ENCODE results near the gene TMEM143. TPM values are rescaled to one million over a fixed set of nuclear protein-coding genes. Genes with fewer than 3 reads are reported as not detected.
"Not testable (repeated sequence)": the region's sequence is repeated elsewhere in the genome, so short reads cannot be mapped to it uniquely, and the experiment has no call there.

TMEM143 gene
- total RNA-seq, 2 experiments from 2014 or later, result 17.1 to 17.9 TPM

- peak; percentile 99 for DNase-seq
- ChIA-PET POLR2A (interaction anchor here (0.6 to 5.8 kb wide), 3 partner anchors 9 to 63 kb away, joined by 3 to 41 read pairs (median 7); no protein-coding TSS in a partner anchor), CTCF (interaction anchor here (0.6 to 13.7 kb wide), 9 partner anchors 9 to 263 kb away, joined by 3 to 354 read pairs (median 5); partner anchors contain the start of genes KDELR1, SYNGR4 and TMEM143)
- H3K4me3 Mint-ChIP-seq, result peak overlapping the region; percentile 88
- peaks cover 46% of the 10 kb centered on the region for H3K4me1 Mint-ChIP-seq (ENCODE audit: low read depth)
- intact Hi-C loops (cut with micrococcal nuclease), result loop anchor here (1.0 to 10.0 kb wide), 7 partner anchors 12 to 806 kb away; partner anchors contain the start of genes GRWD1, NAPA, PPP1R15A and SYNGR4
- H3K27ac Mint-ChIP-seq, result peak overlapping the region; percentile 99
- H3K36me3 Mint-ChIP-seq, result peaks cover 10% of the 10 kb centered on the region
- H3K9me3 Mint-ChIP-seq, result no peaks in the 10 kb centered on the region
- no peaks in the 10 kb centered on the region for H3K27me3 Mint-ChIP-seq
Measured at GRCh38 chr19:48321372-48321621, 42.4 kb downstream of the TMEM143 start.

- H3K27me3 Mint-ChIP-seq, result no peaks in the 10 kb centered on the region
- H3K27ac Mint-ChIP-seq, result peak overlapping the region; percentile 99
- intact Hi-C loops (cut with micrococcal nuclease), result loop anchor here (5.0 to 10.0 kb wide), 5 partner anchors 127 to 805 kb away; partner anchors contain the start of genes GRWD1, NAPA and PPP1R15A
- no peaks in the 10 kb centered on the region for H3K36me3 Mint-ChIP-seq
- peaks cover 38% of the 10 kb centered on the region for H3K4me1 Mint-ChIP-seq (ENCODE audit: low read depth)
- H3K4me3 Mint-ChIP-seq, result no peak overlapping the region
- no peaks in the 10 kb centered on the region for H3K9me3 Mint-ChIP-seq
- DNase-seq, result peak; percentile 87
- CTCF ChIA-PET, result interaction anchor here (0.5 to 13.7 kb wide), 7 partner anchors 12 to 1499 kb away, joined by 3 to 354 read pairs (median 4); partner anchors contain the start of genes SYNGR4 and TMEM143
- POLR2A ChIA-PET, result interaction anchor here (1.1 kb wide), 1 partner anchor 261 kb away, joined by 3 read pairs; no protein-coding TSS in a partner anchor
Measured at GRCh38 chr19:48319647-48320541, 43.8 kb downstream of the TMEM143 start.

- no peak for DNase-seq
- intact Hi-C loops (cut with micrococcal nuclease), result no loop called here
- Mint-ChIP-seq H3K9me3 (no peaks in the 10 kb centered on the region), H3K36me3 (no peaks in the 10 kb centered on the region), H3K4me1 (ENCODE audit: low read depth) (peaks cover 28% of the 10 kb centered on the region), H3K27me3 (no peaks in the 10 kb centered on the region), H3K4me3 (no peak overlapping the region), H3K27ac (no peak overlapping the region)
- ChIA-PET CTCF (interaction anchor here (13.7 kb wide), 1 partner anchor 16 kb away, joined by 354 read pairs; no protein-coding TSS in a partner anchor), POLR2A (interaction anchor here (1.1 kb wide), 1 partner anchor 263 kb away, joined by 3 read pairs; no protein-coding TSS in a partner anchor)
Measured at GRCh38 chr19:48318286-48318987, 45.3 kb downstream of the TMEM143 start.

DNA sequence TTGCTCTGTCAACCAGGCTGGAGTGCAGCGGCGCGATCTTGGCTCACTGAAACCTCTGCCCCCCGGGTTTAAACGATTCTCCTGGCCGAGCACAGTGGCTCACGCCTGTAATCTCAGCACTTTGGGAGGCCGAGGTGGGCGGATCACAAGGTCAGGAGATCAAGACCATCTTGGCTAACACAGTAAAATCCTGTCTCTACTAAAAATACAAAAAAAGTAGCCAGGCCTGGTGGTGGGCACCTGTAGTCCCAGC lies 46.1 kb downstream of the TMEM143 start:
- CTCF ChIA-PET, result interaction anchor here (13.7 kb wide), 1 partner anchor 17 kb away, joined by 354 read pairs; no protein-coding TSS in a partner anchor
- H3K9me3 Mint-ChIP-seq; DNase-seq; H3K4me3 Mint-ChIP-seq; intact Hi-C loops (cut with micrococcal nuclease); POLR2A ChIA-PET; H3K27me3 Mint-ChIP-seq; H3K36me3 Mint-ChIP-seq; H3K27ac Mint-ChIP-seq: not testable (repeated sequence)
- peaks cover 23% of the 10 kb centered on the region for H3K4me1 Mint-ChIP-seq (ENCODE audit: low read depth)

- Mint-ChIP-seq H3K27ac (no peak overlapping the region), H3K27me3 (no peaks in the 10 kb centered on the region), H3K4me3 (no peak overlapping the region), H3K9me3 (no peaks in the 10 kb centered on the region), H3K36me3 (no peaks in the 10 kb centered on the region), H3K4me1 (ENCODE audit: low read depth) (peaks cover 9% of the 10 kb centered on the region)
- ChIA-PET CTCF (interaction anchor here (2.3 to 13.7 kb wide), 2 partner anchors 19 to 268 kb away, joined by 13 to 354 read pairs; no protein-coding TSS in a partner anchor), POLR2A (no interaction called here)
- DNase-seq, result no peak
- intact Hi-C loops (cut with micrococcal nuclease), result no loop called here
Measured at GRCh38 chr19:48315712-48316111, 48.0 kb downstream of the TMEM143 start.

DNA sequence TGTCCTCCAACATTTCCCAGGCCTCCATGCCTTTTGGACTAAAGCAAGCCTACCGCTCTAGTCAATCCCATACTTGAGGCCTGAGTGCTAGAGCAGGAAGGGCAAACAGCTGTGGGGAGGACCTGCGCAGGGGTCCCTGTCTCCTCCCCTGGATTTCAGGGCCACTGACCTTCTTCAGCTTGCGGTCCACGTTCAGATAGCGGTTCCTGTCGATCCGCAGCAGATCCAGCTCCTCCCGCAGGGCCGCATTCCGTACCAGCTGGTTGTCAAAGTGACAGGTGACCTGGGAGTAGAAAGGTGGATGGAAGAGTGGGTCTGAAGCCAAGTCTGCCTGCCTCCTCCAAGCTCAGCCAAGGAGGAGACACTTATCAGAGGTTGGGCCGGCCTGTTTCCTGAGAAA lies 52.4 kb downstream of the TMEM143 start:
- H3K27ac Mint-ChIP-seq, result no peak overlapping the region
- POLR2A ChIA-PET, result no interaction called here
- H3K9me3 Mint-ChIP-seq, result no peaks in the 10 kb centered on the region
- no peaks in the 10 kb centered on the region for H3K27me3 Mint-ChIP-seq
- intact Hi-C loops (cut with micrococcal nuclease), result no loop called here
- no peak for DNase-seq
- no peak overlapping the region for H3K4me3 Mint-ChIP-seq
- no peaks in the 10 kb centered on the region for H3K4me1 Mint-ChIP-seq (ENCODE audit: low read depth)
- CTCF ChIA-PET, result interaction anchor here (1.0 kb wide), 1 partner anchor 23 kb away, joined by 3 read pairs; no protein-coding TSS in a partner anchor
- H3K36me3 Mint-ChIP-seq, result no peaks in the 10 kb centered on the region

GRCh38 chr19:48310227-48310626 lies 53.5 kb downstream of the TMEM143 start:
- H3K27ac Mint-ChIP-seq, result no peak overlapping the region
- intact Hi-C loops (cut with micrococcal nuclease), result no loop called here
- CTCF ChIA-PET, result no interaction called here
- H3K36me3 Mint-ChIP-seq, result no peaks in the 10 kb centered on the region
- no peaks in the 10 kb centered on the region for H3K27me3 Mint-ChIP-seq
- H3K9me3 Mint-ChIP-seq, result no peaks in the 10 kb centered on the region
- POLR2A ChIA-PET, result no interaction called here
- H3K4me3 Mint-ChIP-seq, result no peak overlapping the region
- H3K4me1 Mint-ChIP-seq (ENCODE audit: low read depth), result no peaks in the 10 kb centered on the region
- no peak for DNase-seq

GRCh38 chr19:48309731-48310130 lies 54.0 kb downstream of the TMEM143 start:
- intact Hi-C loops (cut with micrococcal nuclease); H3K4me3 Mint-ChIP-seq; H3K27me3 Mint-ChIP-seq; DNase-seq; H3K4me1 Mint-ChIP-seq (ENCODE audit: low read depth); POLR2A ChIA-PET; H3K36me3 Mint-ChIP-seq; H3K27ac Mint-ChIP-seq; H3K9me3 Mint-ChIP-seq: not testable (repeated sequence)
- CTCF ChIA-PET, result interaction anchor here (0.8 kb wide), 1 partner anchor 43 kb away, joined by 3 read pairs; no protein-coding TSS in a partner anchor

DNA sequence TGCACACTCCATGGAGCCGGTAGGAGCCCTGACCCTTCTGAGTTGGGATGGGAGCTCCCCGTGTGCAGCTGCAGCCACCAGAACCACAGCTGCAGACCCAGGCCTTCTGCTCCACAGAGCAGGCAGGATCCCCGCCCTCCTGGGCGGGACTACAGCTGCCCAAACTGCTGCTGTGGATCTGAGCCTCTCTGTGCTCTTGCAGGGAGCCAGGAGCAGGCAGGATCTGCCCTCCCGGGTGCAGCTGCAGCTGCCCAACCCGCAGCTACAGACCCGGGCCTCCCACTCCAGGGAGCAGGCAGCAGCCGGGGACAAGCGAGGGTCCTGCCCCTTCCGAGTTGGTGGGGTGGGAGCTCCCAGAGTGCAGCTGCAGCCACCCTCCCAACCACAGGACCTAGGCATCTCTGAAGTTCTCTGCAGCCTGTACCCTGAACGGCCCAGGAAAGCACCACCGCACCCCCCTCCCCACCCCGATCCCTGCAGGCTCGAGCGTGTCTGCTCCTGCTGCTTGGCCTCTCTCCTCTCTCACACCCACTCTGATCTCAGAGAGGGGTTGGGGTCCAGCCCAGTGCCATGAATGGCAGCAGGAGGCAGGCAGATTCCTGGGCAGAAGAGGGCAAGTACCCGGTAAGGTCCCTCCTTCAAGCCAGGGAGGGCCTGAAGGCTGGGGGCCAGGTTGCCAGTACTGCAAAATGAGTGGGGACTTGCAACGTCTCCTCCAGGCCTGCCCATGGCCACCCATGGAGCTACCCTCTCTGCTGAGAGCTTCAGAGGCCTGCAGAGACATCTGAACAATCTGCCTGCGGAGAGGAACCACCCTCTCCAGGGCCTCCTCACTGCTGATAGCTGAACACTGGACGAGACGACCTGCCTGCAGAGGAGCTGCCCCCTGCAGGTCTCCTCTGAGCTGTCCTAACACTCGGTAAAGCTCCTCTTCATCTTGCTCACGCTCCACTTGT lies 54.8 kb downstream of the TMEM143 start:
- Mint-ChIP-seq H3K27ac (no peak overlapping the region), H3K4me1 (ENCODE audit: low read depth) (no peaks in the 10 kb centered on the region), H3K9me3 (no peaks in the 10 kb centered on the region), H3K4me3 (no peak overlapping the region), H3K27me3 (no peaks in the 10 kb centered on the region), H3K36me3 (no peaks in the 10 kb centered on the region)
- DNase-seq, result no peak
- CTCF ChIA-PET, result interaction anchor here (0.8 kb wide), 1 partner anchor 43 kb away, joined by 3 read pairs; no protein-coding TSS in a partner anchor
- POLR2A ChIA-PET, result no interaction called here
- intact Hi-C loops (cut with micrococcal nuclease), result no loop called here

GRCh38 chr19:48303866-48304265 lies 59.9 kb downstream of the TMEM143 start:
- ChIA-PET POLR2A (no interaction called here), CTCF (no interaction called here)
- DNase-seq, result no peak
- Mint-ChIP-seq H3K36me3 (no peaks in the 10 kb centered on the region), H3K4me3 (no peak overlapping the region), H3K27ac (no peak overlapping the region), H3K4me1 (ENCODE audit: low read depth) (no peaks in the 10 kb centered on the region), H3K27me3 (no peaks in the 10 kb centered on the region), H3K9me3 (no peaks in the 10 kb centered on the region)
- intact Hi-C loops (cut with micrococcal nuclease), result no loop called here

DNA sequence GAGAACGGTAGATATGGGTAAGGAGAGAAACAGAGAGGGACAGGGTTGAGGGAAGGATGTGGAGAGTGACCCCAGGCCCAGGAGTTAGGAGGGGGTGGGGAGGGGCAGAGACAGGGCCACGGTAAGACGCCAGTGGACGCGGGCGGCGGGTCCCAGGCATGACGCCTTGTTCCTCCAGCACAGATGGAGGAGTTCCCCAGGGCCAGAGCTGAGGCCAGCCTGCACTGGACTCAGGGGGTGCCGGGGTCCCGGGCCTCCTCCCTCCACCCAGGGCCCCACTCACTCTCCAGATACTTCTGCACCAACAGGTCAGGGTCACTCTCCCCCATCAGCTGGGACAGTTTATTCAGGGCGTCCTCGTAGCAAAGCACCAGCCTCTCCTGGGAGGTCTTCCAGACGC lies 60.4 kb downstream of the TMEM143 start:
- no peak overlapping the region for H3K4me3 Mint-ChIP-seq
- no peaks in the 10 kb centered on the region for H3K36me3 Mint-ChIP-seq
- no peaks in the 10 kb centered on the region for H3K9me3 Mint-ChIP-seq
- H3K27ac Mint-ChIP-seq, result no peak overlapping the region
- H3K27me3 Mint-ChIP-seq, result no peaks in the 10 kb centered on the region
- ChIA-PET CTCF (no interaction called here), POLR2A (no interaction called here)
- intact Hi-C loops (cut with micrococcal nuclease), result no loop called here
- DNase-seq, result no peak
- H3K4me1 Mint-ChIP-seq (ENCODE audit: low read depth), result no peaks in the 10 kb centered on the region

All from activated CD4-positive, alpha-beta memory T cell treated with anti-CD3 and anti-CD28 coated beads for 36 hours (primary cell).